OCI-M2 (cell line): ENCODE measurements around the gene MLLT6.

Source experiments
- DNase-seq: peaks from one replicate; lab custom pipeline; 2025; ENCODE audit not compliant: unreplicated experiment; lab: John Stamatoyannopoulos, UW

Gene MLLT6

DNA sequence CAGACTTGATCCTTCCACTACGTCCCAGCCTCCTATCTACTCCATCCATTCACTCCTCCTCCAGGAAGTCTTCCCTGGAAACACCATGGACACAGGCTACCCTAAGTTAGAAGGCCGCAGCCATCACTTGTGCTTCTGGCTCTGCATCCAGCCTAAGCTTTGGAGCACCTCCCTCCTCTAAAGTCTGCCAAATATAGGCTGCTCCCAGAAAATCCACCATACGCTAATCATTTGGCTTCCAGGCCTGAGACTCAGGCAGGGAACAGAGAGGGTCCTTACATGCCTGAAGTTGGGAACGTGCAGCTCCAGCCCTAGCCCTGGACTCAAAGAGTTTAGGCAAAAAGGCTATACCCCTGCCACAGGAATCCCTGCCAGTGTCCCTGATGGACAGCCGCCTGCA lies 36.4 kb downstream of the MLLT6 start:
- no peak for DNase-seq

DNA sequence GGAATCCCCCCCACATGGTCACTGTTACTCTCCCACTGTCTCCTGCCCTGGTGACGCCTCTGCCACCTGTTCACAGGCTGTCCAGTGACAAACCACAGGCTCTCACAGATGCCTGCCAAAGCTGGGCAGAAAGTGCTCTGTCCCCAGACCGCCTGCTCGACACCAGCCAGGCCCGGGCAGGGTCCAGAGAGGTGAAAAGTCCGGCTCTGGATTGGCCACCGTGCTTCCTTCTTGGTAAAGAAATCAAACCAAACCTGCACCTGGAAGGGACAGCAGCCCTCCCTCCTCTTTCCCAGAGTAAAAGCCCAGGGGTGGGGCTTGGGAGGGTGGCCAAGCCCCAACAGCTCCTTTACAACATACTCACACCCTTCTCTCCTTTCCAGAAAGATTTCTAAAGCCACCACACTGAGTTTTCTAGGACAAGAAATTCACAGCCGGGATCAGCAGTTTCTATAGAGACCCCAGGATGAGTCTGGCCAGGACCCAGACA lies 36.9 kb downstream of the MLLT6 start:
- DNase-seq, result no peak

DNA sequence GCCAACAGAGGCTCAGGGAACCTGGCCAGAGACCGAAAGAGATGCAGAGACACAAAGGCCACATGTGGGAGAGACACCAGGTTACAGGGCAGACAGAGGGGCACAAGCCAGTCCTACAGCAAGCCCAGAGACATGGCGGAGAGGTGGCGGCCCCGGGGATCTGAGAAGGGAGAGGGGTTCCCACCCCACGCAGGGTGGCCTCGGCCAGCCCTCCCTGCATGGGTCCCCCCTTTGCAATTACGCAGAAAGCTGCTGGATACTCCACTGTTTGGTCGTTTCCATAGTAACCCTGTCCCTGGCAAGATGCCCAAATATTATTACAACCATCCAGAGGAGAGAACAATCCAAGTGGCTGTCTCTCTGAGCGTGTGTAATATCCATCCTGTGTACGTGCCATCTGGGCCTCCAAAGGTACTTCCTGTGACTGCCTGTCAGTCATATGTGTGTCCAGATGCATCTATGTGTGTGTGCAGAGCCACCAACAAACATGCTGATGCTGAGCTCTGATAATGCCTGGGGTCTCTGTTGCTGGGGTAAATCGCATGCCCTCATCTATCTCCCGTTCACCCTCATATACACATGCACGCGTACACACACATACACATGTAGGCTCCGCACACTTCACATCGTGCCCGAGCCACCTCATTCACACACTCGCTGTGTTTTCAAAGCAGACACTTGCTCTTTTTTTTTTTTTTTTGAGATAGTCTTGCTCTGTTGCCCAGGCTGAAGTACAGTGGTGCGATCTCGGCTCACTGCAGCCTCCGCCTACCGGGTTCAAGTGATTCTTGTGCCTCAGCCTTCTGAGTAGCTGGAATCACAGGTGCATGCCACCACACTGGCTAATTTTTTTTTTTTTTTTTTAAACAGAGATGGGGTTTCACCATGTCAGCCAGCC lies 37.6 kb downstream of the MLLT6 start:
- DNase-seq, result no peak

DNA sequence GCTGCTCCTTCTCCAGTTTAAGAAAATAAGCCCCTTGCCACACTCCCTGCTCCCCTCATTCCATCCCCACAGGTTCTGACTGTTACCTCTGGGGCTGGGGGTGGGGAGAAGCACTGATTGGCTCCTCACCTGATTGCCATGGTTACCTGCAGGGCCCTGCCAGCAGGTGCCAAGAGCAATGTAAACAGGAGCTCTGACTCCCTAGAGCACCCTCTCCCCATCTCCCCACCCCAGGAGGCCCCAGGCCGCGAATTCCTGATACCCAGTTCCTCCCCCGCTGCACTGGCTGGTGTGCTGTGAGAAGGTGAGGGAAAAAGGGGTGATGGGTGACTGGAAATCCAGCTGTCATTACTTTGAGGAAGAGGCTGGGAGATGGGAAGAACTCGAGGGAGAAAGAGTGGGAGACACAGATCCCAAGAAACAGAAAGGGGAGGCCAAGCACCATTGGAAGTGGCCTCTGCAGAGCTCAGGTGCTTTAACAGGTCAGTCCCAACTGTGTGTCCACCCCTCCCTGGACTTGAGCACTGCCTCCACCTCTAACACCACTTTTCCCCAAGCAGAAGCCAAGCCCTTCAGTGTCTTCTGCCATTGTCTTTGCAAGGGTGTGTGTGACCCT lies 38.6 kb downstream of the MLLT6 start:
- no peak for DNase-seq

DNA sequence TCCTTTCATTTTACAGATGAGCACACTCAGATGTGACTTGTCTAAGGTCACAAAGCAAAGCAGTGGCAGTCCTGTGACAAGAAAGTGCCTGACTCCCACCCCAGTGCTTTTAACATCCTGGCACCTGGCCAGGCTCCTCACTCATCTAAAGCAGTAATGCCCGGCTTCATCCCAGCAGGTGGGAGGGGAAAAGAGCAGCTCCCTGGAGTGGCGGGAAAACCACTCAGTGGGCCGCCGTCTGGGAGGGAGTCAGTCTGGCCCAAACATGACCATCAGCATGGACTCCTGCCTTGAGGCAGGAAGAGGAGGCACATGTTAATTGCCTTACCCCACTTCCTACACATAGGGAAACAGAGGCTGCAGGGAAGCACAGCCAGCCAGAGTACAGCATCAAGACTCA lies 40.5 kb downstream of the MLLT6 start:
- no peak for DNase-seq

DNA sequence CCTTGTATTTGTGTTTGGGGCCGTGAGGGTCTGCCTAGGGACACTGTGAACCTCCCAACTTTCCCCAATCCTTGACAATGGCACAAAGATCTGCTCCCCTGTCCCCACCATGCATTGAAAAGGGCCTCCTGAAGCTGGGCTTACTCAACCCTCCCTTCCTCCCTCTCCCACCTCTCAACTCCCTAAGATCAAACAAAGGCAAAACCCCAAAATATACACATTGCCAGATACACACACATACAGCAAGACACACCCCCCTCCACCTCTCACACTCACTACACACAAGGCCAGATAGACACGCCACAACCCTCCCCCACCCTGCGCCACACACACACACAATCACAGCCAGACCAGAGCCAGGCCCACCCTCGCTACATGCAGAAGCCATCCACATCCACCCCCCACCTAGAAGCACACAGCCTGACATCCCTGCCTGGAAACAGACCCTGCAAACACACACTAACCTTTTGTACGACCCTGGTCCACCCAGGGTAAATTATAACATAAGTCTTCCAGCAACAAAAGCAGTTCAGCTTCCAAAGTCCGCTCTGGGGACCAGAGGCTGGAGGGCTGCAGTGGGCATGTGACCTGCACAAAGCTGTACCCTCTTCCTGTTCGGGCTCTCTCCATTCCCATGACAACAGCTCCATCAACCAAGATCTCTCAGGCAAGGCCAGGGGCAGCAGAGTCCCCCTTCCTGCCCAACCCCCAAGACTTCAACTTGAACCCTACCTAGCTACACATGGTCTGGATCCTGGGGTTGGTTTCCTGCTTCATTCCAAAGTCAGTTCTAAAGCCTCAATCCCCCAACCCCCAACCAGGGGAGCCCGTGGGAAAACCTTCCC lies 41.2 kb downstream of the MLLT6 start:
- no peak for DNase-seq

DNA sequence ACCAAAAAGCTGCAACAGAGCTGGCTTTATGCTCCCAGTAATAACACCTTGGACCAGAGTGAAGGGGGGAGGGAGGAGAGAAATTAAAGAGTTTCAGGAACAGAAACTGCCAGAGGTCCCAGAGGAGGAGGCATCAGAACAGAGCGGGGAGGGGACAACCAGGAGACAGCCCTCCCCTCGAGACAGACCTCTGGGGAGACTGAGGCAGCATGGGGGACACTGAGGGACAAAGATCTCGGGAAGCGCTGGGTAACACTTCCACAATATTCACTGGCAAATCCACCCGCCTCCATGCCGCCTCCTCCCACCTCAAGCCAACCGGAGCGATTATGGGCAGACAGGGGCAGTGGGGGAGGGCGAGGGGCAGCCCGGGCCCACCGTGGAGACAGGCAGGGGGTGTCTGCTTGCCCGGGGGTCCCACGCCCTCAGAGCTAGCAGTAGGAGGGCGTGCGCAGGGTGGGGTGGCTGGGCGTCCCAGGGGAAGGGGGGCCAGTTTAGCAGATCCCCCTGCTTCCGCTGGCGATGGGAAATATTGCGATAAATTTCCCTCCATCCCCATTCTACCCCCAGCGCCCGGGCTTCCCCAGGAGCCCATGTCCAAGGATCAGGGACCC lies 41.9 kb downstream of the MLLT6 start:
- no peak for DNase-seq

DNA sequence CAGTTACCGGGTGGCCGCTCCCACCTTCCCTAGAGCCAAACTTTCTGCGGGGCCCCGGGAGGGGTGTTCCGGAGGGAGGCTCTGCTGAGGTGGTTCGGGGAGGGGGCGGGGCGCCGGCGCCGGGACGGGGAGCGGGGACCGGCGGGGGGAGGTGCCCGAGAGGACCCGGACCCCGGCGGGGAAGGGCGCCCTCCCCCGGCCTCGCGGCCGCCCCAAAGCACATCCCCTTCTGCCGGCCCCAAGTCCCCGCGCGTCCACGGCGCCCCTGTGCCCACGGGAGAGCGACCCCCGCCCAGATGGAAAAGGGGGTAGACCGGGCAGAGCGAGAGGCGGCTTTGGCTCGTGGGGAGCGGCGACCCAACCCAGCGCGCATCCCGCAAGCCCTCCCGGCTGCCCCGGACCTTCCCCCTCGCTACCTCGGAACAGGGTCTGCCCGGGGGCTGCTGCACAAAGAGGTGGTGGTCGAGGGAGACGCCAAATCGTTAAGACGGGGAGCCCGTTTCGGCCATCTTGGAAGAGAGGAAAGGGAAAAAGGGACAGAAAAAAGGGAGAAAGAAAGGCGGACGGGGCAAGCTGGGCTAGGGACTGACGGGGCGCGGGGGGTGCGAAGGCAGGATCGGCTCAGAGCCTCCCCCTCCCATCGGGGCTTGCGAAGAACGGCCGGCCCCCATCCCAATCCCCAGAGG lies 42.5 kb downstream of the MLLT6 start:
- DNase-seq, result no peak

DNA sequence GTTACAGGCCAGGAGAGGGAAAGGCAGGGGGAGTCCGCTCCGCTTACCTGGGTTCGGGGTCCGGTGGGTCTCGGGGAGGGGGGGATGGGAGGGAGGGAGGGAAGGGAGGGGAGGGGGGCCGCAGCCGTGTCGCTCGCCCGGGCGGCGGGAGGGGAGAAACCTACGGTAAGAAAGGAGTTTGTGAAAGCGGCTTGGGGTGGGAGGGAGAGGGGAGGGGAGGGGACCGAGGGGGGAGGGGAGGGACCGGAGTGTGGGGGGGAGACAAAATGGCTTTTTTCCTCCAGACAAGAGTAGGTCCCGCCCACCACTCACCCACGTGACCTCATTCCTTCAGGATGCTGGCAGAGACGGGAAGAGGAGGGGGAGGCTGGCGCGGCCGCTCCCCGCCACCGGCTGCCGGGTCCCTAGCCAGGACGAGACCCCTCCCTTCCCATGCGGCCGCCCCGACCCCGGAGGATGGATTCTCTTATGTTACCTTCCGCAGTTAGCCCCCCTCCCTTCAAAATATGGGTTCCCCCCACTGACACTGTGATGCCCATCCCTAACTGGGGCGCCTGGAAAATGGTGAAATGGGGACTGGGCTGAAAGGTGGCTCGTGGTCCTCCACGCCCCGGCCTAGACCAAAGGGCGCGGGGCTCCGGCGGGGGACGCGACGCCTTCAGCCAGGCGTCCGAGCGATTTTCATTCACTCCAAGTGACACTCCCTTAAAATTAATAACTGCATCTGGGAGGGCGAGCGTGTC lies 43.2 kb downstream of the MLLT6 start, which contains the start of gene PCGF2:
Gene PCGF2 (minus strand): TSS at position 188 of the 743 bp plus-strand sequence. CDS start 7,934 bp downstream, outside the sequence.
- DNase-seq, result no peak

DNA sequence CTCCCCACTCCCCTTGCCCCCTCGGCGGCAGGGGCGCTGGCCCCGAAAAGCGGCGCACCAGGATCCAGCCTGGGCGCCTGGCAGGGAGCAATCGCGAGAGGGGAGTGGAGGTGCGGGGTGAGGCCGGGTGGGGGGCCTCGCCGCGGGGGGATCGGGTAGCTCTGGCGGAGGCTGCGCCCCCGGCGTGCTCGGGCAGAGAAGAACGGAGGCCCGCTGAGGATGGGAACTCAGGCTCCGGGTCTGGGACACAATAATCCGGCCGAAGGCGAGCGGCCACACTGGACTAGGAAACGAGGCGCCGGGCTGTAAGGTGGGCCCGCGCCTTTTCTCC lies 43.8 kb downstream of the MLLT6 start:
- DNase-seq, result no peak

DNA sequence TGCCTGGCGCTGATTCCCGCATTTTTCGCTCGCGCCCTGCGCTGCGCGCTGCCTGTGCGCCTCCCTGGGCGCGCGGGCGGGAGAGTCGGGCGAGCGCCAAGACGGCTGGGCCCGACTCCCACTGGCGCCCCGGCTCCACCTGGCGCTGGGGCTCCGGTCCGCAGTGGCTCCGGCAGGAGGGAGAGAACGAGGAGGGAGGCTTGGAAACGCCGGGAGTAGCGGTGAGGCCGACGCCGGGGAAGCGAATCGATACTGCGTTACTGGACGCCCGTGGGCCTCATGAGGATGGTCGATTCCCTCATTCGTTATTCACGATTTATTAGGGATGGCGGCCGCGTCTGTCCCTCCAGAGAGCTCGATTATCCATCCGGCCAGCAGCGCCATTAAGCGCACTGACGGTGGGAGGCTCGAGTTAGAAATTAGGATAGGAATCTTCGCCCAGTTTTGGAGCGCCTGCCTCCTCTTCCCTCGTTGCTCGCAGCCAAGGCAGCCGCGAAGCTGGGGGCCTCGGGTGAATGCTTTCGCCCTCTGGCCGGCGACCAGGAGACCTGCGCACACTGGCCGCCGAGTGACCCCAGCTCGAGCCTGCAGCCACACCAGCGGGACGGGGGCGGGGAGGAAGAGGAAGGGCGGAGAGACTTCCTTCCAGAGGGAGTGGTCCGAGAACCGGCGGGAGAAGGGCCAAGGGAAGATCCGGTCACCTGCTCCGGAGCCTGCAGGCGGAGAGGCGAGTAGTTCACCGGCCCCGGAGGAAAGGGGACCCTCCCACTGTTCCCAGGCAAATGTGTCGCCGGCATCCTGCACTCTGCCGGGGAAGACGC lies 44.4 kb downstream of the MLLT6 start:
- DNase-seq, result no peak

DNA sequence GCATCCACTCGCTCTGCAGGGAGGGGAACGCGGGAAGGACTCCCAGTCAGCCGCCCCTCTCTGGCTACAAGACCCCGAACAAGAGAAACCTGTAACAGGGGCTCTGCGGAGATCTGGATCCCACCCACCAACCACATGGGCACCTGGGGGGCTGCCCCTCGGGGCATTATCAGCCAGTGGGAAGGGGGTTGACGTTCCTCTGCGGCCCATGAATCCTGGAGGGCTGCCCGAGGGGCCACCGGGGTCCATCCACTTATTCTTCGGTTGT lies 44.9 kb downstream of the MLLT6 start:
- no peak for DNase-seq

DNA sequence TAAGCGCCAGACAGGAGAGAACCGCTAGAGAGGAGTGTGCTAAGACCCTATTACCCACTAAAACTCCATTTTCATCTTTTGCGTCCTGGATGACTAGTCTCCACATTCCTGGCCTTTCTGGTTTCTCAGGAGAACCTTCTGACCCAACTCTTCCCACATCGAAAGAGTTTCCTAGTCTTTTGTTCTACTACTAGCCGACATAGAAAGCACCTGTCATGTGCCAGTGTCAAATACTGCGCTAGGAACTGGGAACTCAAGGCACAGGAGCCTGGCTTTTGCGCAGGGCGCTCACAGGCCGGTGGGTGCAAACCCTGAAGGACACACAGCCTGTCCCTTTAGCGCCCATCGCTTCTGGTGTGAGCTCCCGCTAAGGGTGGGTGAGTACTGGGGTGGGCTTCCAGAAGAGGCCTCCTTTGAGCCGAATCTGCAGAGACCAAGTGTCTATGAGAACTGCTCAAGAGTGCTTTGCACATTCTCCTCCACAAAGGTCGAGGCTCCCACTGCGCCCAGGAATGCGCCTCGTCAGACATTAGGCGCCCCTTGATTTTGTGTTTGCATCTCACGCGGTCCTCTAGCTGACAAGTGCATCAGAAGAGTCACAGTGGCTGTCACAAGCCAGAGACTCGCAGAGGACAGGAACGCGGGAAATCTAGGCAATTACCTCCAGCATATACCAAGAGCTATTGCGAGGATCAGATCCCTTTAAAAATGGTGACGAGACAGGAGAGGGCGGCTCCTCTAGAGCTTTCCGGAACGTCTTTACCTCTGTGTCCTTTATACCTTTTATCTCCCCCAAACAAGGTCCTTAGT lies 45.4 kb downstream of the MLLT6 start:
- no peak for DNase-seq

DNA sequence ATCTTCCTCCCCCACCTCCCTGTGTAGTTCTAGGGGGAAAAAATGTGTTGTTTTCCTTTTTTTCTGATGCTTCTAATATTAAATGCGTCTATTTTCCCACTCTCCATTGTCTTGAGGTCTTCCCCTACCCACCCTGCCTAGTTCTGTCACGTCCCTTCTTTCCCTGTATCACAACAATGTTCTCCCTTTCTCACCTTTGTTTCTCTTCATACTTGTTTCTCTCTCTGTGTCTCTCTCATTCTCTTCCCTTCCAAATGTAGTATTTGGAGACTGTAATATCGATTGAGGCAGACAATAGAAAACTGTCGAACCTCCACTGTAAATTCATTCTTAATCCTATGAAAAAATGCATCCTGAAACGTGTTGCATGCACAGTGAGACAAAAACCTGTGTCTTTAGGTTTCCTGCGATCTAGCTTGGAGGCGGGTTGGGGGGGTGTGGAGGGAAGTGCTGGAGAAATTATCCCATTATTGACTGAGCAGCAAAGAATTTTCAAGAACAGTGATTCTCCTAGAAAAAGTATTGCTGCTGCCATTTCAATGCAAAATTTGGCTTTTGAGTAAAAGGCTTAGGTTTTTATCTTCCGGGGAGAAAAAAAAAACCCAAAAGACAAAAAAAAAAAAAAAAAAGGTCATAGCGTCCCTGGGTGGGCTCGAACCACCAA lies 46.2 kb downstream of the MLLT6 start:
- no peak for DNase-seq

DNA sequence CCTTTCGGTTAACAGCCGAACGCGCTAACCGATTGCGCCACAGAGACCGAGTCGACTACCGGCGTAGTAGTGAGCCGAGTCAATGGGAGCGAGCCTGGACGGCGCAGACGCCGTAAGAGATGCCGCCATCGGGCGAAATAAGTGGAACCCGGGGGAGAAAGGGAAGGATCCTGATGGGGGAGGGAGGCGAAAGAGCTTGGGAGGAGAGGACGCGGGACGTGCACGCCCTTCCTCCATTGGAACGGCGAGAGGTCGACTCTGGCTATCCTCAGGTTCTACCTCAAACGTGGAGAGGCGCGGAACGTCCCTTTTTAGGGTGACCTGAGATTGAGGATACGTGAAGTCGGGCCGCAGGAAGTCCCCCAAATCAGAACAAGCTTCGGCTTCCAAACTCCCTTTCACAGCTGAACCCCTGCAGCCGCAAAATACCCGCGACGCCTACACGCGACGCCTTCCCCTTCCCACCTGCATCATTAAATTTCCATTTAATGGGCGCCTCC lies 46.8 kb downstream of the MLLT6 start:
- DNase-seq, result peak; percentile 53

DNA sequence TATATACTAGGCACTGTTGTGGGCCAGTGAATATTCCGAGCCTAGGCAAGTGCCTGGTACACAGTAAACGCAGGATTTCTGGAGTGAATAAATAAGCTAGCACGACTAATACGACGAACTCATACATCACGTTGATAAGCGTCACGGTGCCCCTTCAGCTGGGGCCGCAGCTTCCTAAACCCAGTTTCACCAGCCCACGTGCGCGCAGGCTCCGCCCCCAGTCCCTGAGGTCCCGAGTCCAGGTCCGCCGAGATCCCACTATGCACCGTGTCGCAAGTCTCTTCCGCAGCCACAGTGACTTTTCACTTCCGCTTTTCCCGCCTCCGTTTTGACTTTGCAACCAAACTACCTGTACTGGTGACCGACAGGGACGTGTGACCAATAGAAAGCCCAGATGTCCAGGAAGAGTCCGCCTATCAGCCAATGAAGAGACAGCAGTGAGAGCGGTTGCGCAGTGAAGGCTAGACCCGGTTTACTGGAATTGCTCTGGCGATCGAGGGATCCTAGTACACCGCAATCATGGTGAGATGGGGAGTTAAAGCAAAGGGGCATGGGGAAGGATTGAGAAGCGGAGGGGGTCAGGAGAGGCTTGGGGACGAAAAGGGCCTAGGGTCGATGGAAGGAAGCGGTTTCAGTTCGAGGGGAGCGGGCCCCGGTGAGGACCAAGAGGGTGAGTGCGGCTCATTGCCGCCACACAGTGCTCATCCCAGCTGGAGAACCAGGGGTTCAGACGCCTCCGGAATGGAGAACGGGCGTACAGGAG lies 47.4 kb downstream of the MLLT6 start, which contains the start of gene PSMB3:
Gene PSMB3 (plus strand): TSS at position 434 of the 763 bp plus-strand sequence. CDS start 86 bp downstream, at position 520.
- peak; percentile 77 for DNase-seq

DNA sequence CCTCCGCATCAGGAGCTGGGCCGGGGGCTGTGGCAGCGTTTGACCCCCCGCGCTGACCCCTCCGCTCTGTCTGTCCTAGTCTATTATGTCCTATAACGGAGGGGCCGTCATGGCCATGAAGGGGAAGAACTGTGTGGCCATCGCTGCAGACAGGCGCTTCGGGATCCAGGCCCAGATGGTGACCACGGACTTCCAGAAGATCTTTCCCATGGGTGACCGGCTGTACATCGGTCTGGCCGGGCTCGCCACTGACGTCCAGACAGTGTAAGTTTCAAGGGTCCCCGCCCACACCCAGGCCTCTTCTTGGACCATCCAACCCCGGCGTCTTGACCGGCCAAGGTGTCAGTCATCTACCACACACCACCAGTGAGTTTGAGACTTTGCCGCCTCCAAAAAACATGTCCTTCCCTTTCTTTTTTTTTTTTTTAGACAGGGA lies 48.0 kb downstream of the MLLT6 start:
- DNase-seq, result no peak
